GM19351 (cell line): ENCODE results near the gene KCNE4.

Source experiments
- ATAC-seq: cut with Tn5 transposase; IDR thresholded peaks from one replicate; pipeline ENCODE4 v1.9.1; 2021; ENCODE audit warnings: mild to moderate bottlenecking, moderate library complexity; ENCODE audit not compliant: unreplicated experiment

Gene KCNE4

GRCh38 chr2:223051693-223052289 is at the start of gene KCNE4:
KCNE4 (plus strand) TSS chr2:223052190; CDS start chr2:223052831, 641 bp downstream.
- no peak for ATAC-seq

DNA sequence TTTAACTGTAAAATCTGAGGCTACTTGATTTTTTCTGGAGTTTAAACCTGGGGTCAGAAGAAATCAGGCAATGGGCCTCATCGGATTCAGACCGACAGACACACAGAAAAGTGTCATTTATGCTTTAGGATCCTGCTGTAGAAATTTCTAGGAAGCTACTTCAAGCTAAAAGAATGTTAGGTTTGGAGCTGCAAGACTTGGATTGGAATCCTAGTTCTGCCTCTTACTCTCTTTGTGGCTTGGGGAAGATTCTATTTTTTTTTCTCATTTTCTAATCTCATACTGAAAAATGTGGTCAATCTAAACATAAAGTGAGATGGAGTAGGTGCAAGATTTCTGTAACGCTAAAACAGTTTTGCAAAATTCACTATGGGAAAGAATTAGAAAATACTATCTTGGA is 48.8 kb upstream of the KCNE4 start:
- ATAC-seq = no peak

DNA sequence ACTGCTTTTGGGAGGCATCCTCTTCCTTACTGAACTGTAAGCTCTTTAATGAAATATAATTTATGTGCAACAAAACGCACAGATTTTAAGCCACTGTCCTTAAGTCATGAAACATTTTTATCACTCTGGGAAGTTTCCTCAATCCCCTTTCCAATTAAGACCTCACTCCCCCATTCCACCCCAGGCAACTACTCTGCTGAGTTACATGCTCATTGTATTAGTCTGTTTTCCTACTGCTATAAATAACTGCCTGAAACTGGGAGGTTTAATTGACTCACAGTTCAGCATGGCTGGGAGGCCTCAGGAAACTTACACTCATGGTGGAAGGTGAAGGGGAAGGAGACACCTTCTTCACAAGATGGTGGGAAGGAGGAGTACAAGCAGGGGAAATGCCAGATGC is 46.5 kb upstream of the KCNE4 start:
- ATAC-seq = no peak

GRCh38 chr2:223007531-223007930 is 44.5 kb upstream of the KCNE4 start:
- ATAC-seq = no peak

DNA sequence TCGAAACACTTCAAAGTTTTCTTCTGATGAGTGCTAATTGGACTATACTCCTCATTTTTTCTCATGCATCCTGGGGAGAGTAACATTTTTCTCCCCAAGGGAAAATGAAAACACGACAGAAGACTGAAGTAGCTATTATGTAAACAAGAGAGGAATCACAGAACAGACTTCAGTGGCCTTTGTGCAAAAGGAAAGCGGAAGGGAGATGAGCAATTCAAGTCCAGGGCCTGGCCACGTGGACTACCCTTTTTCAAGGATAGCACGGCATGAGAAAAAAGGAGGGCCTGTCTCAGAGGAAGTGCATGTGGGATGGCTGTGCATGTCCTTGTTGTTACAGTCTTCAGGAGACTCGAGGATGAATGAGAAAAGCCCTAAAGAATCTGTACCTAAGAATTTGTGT is 43.8 kb upstream of the KCNE4 start:
- no peak for ATAC-seq

DNA sequence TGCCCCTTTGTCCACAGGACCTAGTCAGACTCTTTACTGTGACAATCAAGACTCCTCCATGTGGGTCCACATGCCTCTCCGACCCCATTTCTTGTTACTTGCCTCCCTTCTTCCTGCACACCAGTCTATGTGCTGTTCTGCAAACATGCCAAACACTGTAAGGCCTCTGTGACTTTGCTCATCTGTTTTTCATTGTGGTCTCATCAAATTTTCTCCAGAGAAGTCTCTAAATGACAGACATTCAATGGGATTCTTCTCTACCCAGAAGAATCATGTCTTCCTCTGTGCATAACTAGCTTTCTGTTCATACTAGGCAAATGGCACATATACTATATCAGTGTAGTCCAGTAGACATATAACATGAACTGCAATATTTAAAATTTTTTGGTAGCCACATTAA is 43.0 kb upstream of the KCNE4 start:
- ATAC-seq = no peak

DNA sequence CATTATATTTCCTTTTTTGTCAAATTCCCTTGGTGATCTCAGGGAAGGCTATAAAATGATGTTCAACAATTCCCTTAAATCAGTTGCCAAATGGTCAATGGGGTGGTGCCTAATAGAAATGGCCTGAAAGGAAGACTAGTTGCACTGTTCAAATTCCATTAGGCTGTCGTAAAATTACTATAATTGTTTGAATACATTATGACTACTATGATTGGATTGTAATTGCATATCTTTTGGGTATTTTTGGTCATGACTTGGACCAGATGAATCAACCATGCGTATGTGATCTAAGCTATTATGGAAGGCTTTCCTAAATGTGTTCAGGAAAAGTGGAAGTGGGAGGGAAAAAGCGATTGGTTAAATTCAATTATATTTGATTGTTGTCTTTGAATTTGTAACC is 41.3 kb upstream of the KCNE4 start:
- ATAC-seq = no peak

DNA sequence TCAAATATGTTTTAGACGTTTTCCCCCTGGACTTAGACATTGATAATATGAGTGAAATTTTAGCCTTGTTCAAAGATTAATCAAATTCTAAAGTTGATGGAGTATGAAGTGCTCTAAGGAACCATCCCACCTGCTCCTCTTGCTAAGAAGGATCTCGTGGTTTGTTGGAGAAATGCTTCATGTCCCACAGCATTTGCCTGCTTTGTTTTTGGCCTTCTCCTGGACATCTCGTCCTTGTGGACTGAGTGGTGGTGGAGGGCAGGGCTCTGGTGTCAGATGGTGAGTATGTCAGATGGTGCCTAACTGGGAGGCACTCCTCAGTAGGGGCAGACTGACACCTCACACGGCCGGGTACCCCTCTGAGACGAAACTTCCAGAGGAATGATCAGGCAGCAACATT is 39.7 kb upstream of the KCNE4 start:
- no peak for ATAC-seq

DNA sequence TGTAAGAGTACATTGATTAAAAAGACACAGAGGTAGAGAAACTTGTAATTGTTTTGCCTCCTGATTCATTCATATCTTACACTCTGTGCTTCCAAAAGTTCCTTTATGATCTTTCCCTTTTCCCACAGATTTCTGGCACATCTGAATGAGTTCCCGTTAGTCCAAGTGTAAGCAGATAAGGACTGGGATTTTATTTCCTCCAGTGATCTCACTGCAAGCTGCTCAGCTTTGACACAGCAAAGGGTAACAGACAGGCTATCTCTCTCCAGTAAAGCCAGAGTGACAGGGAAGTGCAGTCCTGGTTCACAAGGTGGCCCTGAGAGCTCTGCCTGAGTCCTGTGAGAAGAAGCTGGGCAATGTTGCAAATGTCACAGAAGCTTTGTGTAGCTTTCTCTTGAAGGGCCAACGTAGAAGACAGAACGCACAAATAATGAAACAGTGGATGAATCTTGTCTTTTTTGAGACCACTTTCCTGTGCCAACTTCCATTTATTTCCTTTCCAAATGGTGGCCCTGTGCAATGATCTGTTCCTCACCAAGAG is 32.5 kb upstream of the KCNE4 start:
- ATAC-seq = no peak

DNA sequence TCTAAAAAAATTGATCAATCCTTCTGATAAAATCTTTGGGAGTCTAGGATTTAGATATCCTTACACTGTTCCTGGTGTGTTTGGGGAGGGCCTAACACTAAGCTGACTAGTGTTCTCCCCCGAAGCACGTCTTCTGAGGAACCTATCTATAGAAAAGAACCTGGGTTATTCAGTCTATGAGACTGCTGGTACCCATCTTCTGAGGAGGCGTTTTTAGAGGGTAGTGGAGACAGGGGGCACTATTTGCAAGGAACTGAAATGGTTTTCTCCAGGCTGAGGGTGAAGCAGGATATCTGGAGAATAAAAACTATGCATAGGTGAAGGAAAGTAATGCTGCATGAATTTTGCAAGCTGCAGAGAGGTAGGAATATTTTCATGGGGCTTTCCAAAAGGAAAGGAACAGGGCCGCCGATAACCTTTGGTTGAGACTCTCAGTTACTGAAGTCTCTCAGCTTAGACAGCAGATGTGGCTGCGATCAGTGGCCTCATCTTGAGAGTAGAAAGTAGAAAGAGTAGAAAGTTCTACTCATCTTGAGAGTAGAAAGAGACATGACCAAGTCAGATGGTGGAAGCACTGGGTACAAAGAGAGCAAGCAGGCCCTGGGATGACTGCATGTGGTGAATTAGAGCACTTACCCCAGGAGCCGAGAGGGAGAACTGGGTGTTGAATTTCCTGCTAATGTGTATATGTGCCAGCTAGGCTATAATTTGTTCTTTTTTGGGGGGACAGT is 31.8 kb upstream of the KCNE4 start:
- ATAC-seq = peak; percentile 96

DNA sequence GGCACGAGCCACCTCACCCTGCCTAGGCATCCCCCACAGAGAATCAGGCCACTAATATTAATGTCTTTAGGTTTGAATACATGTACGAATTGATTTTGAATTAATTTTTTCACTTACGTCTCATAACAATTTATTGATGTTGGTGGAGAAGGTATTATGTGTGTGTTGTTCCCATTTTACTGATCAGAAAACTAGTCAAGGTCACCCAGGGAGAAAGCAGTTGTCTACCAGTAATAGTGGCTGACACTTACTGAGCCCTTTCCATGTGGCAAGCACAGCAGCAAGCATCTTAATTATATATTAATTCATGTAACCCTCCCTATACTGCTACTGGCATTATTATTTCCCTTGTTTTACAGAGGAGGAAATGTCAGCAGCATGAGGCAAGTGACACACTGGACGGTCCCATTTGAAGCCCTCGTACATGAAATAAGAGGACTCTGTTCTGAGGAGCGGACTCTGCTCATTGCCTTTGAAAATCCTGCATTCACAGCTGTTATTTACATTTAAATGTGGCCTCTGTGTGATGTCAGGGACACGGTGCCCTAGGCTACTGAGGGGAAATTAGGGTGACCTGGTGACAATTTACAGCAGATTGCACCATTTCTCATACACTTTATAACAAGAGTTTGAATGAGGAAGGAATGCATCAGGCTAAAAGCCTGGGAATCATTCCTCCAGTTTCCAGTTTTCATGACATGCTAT is 30.9 kb upstream of the KCNE4 start:
- ATAC-seq = no peak

DNA sequence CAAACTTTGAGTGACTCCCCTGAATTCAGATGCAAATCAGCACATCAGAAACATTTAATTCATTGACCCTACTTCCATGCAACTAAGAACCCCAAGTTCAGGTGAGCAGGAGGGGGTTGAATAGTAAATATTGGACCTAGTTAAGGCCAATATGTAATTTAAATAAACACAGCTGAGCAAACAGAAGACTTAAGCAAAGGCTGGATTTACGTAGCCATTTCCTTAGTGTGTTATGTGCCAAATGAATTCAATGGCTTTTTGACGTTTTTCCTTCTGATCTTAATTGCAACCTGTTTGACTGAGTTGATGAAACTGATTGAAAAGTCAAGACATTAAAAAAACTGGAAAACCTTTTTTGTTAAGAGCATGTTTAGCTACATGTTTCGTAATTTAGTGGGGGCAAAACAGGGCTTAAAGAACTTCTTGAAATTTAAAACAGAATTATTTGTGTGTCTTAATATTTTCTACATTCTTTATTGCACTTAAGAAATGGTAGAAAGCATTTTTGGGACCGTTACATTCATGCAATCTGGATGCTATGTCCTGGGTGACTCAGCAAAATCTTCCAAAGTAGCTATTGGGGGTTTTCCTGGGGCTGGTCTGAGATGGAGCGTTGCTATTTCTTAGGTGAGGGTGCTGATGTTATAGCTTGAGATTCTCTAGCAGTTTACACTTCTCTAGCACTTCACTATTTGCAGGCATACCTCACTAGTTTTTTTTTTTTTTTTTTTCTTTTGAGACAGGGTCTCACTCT is 25.5 kb upstream of the KCNE4 start:
- ATAC-seq = no peak

DNA sequence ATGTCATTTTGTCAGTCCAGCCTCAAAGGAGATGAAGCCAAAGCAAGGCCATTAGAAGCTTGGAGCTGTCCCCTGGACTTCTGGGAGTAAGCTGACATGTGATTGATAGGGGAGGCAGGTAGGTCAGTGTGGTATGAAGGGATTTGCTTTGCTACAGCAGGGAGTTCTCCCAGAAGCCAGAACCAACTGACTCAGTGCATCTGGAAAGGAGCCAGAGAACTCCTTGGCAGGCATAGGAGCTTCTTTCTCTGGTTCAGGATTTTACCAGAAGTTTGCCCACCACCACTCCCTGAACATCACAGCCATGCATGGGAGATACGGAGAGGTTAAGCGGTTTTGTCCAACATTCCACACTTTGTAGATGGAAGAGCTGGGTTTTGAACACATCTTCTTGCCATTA is 24.5 kb upstream of the KCNE4 start:
- no peak for ATAC-seq

DNA sequence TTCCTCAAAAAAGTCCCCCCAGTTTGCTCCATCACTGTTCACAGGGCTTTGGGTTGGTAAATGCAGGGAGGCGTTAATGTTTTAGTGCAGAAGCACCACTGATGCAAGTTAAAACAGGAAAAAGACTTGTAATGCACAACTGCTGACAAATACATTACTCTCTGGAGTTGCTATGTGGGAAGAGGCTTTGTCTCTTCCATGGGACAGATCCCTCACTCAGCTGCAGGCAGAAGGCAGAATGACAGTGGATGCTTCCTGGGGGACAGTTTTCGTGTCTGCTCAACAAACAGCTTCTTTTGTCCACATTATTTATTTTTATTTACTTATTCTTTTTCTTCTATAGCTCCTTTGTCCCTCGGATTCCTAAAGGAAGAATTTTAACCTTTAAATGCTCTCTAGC is 22.7 kb upstream of the KCNE4 start:
- ATAC-seq = no peak

DNA sequence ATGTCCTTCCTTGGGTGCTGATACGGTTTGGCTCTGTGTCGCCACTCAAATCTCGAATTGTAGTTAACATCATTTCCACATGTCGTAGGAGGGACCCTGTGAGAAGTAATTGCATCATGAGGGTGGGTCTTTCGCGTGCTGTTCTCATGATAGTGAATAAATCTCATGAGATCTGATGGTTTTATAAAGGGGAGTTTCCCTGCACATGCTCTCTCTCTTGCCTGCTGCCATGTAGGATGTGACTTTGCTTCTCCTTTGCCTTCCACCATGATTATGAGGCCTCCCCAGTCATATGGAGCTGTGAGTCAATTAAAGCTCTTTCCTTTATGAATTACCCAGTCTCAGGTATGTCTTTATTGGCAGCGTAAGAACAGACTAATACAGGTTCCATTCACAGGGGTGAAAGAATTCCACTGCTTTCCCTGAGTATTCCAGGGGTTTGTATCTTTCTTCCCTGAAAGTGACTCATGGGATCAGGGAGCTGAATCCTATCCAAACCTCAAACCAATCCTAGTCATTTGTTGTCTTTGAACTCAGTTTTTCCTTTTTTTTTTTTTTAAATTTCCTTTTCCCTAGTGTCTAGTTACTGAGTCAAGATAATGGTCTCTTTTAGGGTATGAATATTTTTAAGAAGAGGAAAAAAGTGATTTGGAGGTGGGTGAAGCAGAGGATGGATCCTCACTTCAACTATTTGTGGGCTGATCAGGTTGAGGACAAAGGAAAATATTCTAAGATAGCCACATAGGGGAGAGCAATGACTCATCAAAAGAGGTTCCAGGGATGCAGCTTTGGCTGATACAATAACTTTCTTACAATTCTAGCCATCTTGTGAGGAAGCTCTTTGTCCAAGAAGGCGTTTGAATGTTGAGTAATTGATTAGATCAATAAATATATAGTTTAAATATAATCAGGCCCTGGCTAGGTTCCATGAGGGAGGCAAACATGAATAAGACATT is 19.5 kb upstream of the KCNE4 start:
- ATAC-seq = no peak

DNA sequence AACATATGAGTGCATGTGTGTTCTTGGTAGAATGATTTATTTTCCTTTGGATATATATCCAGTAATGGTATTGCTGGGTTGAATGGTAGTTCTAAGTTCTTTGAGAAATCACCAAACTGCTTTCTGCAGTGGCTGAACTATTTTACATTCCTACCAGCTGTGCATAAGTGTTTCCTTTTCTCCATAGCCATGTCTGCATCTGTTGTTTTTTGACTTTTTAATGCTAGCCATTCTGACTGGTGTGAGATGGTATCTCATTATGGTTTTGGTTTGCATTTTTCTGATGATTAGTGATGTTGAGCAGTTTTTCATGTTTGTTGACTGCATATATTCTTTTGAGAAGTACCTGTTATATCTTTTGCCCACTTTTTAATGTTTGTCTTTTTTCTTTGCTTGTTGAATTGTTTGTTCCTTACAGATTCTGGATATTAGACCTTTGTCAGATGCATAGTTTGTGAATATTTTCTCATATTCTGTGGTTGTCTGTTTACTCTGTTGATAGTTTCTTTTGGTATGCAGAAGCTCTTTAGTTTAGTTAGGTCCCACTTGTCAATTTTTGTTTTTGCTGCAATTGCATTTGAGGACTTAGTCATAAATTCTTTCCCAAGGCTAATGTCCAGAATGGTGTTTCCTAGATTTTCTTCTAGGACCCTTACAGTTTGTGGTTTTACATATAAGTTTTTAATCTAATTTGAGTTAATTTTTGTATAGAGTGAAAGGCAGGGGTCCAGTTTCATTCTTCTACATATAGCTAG is 17.6 kb upstream of the KCNE4 start:
- ATAC-seq = no peak

- no peak for ATAC-seq
Observed at GRCh38 chr2:223036790-223037444, 15.1 kb upstream of the KCNE4 start.

- ATAC-seq = no peak
Observed at GRCh38 chr2:223037445-223037800, 14.6 kb upstream of the KCNE4 start.

- no peak for ATAC-seq
Observed at GRCh38 chr2:223039618-223040017, 12.4 kb upstream of the KCNE4 start.
